H1 (cell line): ENCODE measurements around the gene COL6A1.

Source experiments
- CREB1 ChIP-seq: IDR thresholded peaks from 2 replicates; pipeline ENCODE4 v1.6.1; 2012; ENCODE audit warnings: inconsistent platforms
- EGR1 ChIP-seq: IDR thresholded peaks from 2 replicates; pipeline ENCODE4 v1.6.1; 2011; ENCODE audit warnings: low read depth, low read length, borderline replicate concordance
- YY1 ChIP-seq: IDR thresholded peaks from 2 replicates; pipeline ENCODE4 v1.6.1; 2011; ENCODE audit warnings: low read depth, mild to moderate bottlenecking, low read length

- TF ChIP-seq EGR1 (no peak), YY1 (no peak), CREB1 (no peak)
These were observed 4.9 kb downstream of the COL6A1 start for GRCh38 chr21:45986316-45987051.
